Activated effector memory CD4-positive, alpha-beta T cell treated with Interleukin-2 at 50 U/mL for 16 hours (primary cell): ENCODE measurements around the gene CBR1.
"Not testable (repeated sequence)": the region's sequence is repeated elsewhere in the genome, so short reads cannot be mapped to it uniquely, and the experiment has no call there.

ENCODE experiments used
- DNase-seq: peaks from one replicate; pipeline ENCODE4 v3.0.0-alpha.2; 2020

CBR1 gene

DNA sequence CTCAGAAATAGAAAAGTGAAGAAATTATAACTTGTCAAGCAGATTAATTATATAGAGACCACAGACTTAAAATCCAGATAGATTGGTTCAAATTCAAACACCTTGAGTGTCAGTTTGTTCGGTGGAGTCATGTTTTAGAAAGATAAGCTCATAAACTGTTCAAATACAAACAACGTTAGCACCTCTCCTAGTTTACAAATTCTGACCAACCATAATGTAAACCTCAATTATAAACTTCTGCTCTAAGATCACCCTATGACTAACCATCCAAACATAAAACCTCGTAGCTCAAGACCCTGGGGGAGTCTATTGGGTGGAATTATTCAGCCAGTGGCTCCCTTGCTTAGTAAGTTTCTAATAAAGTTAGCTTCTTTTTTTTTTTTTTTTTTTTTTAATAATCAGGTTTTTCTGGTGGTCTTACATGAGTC is 12.4 kb downstream of the CBR1 start:
- no peak for DNase-seq

DNA sequence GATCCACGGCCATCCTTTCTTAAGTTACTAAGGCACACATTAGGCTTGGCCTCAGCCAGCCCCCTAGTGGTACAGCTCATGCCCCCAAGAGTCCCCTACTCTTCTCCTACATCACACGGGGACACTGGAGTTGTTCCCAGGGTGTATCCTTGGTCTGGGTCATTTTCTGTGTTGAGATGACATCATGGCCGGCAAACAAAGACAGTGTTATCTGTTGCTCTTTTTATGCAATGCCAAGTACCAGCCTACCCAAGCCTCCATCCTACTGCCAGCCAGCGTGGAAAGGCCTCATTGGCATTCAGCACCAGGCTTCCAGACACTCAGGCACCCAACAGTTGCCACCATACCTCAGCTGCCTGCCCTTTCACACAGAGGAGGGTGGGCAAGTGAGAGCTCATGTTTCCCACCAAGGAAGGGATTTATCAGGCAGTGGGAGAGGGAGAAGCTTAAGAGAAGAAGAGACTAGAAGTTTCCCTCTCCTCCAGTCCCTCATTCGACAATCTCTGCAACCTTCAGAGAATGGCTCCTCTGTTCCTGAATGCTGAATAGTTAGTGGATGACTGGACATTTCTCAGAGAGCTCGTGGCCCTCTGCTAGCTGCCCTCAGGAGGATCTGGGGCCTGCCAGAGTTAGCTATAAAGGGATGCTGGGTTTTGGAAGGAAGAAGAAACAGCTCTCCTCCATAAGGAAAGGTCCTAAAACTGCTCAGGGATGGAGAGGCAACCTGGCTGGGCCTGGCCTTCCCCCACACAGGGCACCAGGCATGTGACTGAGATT is 17.7 kb downstream of the CBR1 start:
- no peak for DNase-seq

DNA sequence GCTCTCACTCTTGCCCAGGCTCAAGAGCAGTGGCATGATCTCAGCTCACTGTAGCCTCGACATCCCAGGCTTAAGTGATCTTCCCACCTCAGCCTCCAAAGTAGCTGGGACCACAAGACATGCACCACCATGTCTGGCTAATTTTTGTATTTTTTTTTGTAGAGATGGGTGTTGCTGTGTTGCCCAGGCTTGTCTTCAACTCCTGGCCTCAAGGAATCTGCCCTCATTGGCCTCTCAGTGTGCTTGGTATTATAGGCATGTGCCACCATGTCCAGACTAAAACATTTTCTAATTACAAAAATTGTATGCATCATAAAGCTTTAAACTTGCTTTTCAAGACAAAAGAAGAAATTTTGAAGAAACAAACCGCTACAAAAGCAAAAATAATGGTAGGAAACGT is 20.1 kb downstream of the CBR1 start:
- DNase-seq, result no peak

DNA sequence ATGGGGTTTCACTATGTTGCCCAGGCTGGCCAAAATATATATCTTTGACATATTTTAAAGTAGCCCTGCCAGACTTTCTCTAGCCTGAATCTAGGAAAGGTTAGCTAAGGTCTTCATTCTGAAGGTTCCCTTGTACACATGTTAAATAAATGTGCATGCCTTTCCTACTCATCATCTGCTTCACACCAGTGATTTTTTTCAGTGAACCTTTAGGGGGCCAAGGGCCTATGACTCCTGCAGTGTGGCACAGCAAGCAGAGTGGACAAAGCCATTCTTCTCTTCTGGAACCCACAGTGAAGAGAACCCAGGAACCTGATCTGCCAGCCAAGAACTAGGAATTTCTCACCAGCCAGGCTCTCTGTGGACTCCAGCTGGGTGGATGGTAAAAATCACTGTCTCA is 22.9 kb downstream of the CBR1 start:
- DNase-seq, result no peak

DNA sequence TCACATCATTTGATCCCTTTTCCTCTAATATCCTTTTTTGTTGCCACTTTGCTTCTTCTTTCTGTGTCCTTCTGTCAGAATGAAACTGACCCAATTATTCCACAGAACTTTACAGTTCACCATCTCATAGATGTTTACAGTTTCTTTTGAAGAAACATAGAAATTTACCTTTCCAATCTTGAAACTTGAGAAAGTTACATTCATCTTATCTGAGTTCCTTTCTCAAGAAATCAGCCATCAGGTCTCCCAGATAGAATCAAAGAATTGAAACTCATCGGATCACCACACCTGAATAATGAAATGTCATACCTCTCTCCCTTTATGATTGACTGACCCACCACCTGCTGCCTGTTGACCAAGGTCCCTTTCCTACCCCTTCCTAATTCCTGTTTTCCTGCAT is 23.7 kb downstream of the CBR1 start:
- no peak for DNase-seq

DNA sequence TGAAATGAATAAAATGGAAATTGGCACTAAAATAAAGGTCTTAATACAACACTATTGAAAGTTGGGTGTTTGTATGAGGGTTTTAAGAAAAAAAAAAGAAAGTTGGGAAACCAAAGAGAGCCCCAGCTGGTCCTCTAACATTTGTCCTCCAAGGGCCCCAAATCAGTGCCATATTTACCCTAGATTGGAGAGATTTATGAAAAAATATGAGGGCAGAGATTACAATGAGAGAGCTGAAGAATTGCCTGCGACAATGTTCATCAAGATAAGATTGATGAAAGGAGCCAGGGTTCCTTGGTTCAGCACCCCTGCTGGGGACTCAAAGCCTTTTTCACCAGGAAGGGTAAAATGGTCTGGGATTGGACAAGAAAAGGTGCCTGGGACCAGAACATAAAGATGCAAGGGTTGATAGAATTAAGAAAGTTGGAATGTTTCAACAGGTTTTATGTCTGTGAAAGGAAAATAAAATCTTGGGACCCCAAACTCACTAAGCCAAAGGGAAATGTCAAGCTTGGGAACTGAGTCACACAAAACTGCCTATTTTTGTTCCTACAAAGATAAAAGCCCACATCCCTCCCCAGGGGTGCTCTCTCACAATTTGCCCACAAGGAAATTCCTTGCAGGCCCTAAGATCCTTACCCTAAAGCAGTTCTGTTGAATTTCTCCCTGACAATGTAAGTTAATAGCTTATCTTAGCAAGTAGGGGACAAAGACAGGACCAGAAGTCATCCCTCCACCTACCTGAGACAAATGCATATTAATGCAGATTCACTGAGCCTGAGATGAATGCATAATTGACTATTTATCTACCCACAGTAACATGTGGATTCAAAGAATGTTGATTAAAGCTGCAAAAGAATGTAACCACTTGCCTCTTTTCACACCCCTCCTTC is 26.8 kb downstream of the CBR1 start:
- no peak for DNase-seq

DNA sequence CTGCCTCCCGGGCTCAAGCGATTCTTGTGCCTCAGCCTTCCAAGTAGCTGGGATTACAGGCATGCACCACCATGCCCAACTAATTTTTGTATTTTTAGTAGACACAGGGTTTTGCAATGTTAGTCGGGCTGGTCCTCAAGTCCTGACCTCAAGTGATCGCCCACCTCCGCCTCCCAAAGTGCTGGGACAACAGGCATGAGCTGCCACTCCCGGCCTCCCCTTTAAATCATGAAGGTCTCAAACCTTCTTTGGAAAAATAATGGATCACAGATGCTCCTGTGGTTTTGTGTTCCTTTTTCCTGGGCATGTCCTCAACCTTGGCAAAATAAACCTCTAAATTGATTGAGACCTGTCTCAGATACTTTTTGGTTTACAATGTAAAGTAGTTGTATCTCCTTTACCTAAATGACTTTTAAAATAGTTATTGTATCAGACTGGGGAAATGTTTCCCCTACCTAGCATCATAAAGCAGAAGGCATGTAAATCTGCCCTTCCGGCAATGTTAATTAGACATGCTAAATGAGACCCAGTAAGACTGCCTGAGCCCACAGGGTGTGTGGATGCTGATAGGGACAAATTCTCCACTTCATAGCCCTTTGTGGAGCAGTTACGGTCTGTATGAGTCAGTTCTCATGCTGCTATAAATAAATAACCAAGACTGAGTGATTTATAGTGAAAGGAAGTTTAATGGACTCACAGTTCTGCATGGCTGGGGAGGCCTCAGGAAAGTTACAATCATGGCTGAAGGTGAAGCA is 27.8 kb downstream of the CBR1 start:
- DNase-seq, result no peak

DNA sequence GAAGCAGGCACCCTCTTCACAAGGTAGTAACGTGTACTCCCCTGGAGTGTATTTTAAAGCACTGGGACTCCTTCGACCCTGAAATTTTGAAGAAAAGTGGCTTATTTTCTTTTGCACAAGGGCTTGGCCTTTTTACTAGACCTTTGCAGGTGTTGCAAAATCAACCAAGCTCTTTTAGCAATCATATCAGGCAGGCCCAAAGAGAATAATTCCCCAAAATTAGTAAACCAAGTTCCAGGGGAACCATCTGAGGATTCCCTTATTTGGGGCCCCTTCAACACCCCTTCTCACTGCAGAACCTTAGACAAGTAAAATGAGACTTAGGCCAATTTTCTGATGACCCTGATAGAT is 28.3 kb downstream of the CBR1 start:
- DNase-seq, result no peak

DNA sequence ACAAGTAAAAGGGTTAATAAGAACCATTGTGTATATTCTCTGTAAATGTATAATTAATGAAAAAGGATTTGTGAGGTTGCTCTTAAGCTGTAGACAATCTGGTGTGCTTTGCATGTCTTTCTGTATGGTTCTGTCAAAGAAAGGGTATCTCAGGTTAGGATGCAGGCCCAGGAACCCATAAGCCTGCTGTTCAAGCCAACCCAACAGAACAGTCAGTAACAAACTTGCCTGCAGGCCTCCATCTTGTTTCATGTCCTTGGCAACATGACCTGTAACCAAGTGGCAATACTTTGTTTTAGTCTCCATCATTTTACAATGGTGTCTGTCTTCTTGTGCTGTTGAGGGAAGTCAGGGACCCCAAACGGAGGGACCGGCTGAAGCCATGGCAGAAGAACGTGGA is 29.2 kb downstream of the CBR1 start:
- no peak for DNase-seq

DNA sequence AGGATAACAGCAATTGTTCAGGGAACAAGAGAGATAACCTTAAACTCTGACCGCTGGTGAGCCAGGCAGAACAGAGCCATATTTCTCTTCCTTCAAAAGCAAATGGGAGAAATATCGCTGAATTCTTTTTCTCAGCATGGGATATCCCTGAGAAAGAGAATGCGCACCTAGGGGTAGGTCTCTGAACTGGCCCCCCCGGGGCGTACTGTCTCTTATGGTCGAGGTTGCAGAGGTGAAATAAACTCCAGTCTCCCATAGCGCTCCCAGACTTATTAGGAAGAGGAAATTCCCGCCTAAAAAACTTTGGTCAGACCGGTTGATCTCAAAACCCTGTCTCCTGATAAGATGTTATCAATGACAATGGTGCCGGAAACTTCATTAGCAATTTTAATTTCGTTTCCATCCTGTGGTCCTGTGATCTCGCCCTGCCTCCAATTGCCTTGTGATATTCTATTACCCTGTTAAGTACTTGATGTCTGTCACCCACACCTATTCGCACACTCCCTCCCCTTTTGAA is 29.9 kb downstream of the CBR1 start:
- not testable (repeated sequence) for DNase-seq

DNA sequence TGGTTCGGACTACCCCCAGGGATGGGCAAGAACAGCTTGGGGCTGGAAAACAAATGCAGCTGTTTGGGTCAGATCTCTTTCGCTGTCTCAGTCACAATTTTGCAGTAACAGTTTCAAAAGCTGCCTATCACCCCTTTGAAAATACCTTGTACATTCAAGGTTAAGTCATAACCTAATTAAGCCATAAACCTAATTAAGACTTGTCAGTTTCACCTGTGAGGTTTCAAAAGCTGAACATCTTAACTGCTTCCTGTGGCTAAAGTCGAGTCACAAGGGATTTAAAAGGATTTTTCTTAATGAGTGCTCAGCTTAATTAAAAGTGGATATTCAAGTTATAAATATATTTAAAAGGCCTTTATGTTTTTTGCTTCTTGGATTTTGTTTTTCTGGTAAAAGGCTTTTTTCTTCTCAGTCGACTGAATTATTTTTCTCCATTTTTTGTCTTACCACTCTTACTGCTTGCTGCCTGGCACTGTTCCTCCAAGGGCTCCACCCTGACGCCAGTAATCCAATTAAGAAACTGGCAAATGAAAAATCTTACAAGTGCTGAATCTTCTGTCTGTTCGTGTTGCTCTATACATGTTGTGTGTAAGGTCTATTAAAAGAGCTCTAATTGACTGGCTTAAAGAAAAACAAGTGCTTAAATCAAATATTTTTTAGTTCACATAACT is 31.3 kb downstream of the CBR1 start:
- no peak for DNase-seq

DNA sequence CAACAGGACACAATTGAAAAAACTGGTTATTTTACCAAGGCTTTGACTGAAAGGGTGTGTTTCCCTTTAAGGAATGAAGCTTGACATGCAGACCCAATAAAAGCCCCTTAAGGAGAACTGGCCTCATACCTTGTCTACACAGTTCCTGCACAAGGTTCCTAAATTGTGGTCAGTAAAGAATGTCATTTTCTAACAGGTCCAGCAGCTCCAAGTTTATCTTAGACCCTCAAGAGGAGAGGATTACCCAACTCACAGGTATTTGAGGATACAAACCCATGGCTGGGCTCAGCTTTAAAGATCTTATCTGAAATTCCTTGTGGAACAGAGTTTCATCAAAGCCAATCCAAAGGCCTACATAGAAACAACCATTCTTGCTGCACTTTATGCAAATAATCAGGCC is 33.6 kb downstream of the CBR1 start:
- no peak for DNase-seq

DNA sequence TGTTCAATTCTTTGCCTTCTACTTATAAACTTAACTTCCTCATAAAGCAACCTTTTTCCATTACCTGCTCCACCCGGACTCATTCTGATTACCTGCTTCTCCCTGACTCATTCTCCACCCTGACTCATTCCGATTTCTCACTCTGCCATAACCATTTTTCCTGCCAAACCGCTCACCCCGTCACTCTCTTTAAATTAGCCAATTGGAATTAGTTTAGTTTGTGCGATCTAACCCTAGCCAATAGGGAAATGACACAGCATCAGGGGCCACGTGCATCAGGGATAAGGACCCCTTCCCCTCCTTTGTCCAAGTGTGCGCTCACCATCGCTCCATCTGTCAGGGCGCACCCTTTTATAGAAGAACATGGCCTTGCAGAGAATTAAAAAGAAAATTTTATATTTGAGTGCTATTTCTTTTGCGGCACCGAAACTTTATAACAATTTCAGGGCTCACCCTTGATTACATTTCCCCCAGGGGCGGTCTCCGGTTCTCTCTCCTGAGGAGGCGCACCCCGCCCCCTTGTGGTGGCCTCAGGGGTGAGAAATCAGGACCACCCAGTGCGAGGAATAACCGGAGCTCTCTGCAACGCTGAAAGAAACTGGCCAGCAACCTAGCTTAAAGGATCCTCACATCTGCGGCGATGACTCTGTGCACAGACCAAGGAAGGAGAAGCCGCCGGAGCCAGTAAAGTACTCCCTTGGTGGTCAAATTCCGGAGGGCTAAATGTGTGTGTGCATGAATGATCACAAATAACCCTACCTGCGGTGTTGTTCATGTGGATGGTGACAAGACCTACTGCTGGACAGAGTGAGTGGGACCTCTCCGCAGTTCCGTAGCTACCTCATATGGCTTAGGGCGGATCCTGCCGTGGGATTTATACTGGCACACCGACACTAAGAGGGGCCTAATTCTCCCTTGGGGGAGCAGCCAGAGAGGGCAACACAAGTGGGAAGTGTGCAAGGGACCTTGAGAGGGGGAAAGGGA is 34.8 kb downstream of the CBR1 start:
- peak; percentile 18 for DNase-seq

DNA sequence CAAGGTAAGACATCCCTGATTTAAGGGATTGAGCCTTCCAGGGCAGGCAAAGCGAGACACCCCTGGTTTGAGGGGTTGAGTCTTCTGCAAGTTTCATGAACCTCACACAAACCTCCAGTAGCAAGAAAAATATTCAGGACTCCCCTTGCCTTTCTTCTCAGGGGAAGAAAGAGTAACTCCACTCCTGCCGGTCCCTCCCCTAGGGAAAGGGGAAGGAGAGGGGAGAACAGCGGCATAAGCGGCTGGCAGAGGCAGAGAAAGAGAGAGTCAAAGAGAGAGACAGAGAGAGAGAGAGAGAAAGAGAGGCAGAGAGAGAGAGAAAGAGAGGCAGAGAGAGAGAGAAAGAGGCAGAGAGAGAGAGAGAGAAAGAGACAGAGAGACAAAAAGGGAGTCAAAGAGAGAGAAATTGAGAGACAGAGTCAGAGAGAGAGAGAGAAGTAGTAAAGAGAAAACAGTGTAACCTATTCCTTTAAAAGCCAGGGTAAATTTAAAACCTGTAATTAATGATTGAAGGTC is 35.6 kb downstream of the CBR1 start:
- DNase-seq, result no peak

DNA sequence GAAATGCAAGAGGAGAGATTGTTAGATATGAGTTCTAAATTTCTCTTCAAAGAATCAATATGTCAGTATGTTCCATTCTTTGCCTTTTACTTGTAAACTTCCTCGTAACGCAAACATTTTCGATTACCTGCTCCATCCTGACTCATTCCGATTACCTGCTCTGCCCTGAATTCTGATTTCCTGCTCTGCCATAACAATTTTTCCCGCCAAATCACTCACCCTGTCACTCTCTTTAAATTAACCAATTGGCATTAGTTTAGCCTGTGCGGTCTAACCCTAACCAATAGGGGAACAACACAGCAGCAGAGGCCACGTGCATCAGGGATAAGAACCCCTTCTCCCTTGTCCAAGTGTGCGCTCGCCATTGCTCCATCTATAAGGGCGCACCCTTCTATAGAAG is 40.0 kb downstream of the CBR1 start:
- no peak for DNase-seq

DNA sequence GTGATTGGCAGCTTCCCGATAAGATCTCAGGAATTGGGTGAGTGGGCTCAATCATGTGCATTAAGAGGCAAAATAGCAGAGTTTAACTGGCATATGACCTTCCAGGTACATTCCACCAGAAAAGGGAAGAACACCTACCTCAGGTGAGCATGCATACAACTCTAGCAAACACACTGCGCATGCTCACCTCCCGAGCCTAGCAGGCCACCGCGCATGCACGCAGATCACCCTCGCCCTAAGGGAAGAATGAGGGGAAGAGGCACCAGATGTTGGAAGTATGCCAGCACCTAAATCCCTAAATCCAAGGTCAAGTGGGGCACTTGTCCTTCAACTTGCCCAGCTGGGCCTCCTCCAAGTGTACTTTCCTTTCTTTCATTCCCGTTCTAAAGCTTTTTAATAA is 41.4 kb downstream of the CBR1 start:
- DNase-seq, result no peak

DNA sequence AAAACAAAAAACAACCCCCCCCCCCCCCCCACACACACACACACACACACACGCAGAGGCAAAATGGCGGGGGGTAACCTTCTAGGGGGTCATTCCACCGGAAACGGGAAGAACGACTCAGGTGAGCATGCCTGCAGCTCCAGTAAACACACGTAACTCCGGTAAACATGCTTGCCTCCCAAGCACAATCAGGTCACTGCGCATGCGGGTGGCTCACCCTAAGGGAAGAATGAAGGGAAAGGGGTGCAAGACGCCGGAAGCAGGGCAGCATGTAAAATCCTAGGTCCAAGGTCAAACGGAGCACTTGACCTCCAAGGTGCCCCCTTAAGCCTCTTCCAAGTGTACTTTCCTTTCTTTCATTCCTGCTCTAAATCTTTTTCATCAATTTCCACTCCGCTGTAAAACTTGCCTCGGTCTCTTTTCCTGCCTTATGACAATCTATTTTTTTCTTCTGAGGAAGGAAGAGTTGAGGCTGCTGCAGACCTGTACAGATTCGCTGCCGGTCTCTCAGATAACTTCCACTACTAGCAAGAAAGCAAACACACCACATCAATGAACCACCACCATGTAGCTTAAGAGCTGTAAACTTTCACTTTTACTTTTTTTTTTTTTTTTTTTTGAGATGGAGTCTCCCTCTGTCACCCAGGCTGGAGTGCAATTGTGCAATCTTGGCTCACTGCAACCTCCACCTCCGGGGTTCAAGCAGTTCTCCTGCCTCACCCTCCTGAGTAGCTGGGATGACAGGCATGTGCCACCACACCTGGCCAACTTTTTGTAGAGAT is 44.0 kb downstream of the CBR1 start:
- DNase-seq, result peak; percentile 39

DNA sequence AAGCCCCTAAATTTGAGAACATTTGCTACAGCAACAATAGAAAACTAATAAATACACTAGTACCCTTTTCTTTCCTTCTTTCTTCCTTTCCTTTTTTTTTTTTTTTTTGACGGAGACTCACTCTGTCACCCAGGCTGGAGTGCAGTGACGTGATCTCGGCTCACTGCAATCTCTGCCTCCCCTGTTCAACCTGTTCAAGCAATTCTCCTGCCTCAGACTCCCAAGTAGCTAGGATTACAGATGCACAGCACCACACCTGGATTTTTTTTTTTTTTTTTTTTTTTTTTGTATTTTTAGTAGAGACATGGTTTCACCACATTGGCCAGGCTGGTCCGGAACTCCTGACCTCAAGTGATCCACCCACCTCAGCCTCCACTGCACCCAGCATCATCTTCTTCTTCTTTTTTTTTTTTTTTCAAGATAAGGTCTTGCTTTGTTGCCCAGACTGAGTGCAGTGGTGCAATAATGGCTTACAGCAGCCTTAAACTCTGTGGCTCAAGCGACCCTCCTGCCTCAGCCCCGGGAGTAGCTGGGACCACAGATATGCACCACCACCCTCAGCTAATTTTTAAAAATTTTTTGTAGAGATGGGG is 45.4 kb downstream of the CBR1 start:
- no peak for DNase-seq

DNA sequence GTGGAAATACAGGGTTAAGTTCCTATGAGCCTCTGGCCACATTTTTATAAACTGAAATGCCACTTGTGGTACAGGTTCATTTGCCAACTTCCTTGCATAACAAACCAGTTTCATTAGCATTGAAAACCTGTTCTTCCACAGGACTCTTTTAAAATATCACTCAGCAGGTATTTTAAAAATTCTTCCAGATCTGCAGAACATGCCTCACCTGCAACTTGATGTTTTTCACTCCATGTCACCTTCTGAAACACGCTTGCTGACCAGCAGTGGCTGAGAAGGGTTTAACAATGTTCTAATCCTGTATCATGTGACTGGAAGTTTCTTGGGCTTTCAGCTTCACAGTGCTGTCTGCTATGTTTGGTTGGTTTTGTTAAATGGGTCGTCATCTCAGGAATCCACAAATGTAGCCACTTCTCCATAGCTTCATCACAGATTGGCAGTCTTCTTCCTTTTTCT is 47.5 kb downstream of the CBR1 start:
- no peak for DNase-seq
